ENCODE results near the gene DUSP8. TPM values are rescaled to one million over a fixed set of nuclear protein-coding genes. Genes with fewer than 3 reads are reported as not detected.
A peak's percentile ranks its signal among the peaks of the same experiment; 100 is the strongest.

DUSP8 gene
- total RNA-seq, 1 experiment from 2014 or later = 4.4 TPM

GRCh38 chr11:1547467-1548098 is 24.5 kb downstream of the DUSP8 start:
- no peak overlapping the region for H3K56ac ChIP-seq (ENCODE audit: insufficient read length, low read depth, low read length)
- H3K36me3 Mint-ChIP-seq (ENCODE audit: insufficient read depth in 1 of 3, low read depth in 3 of 3) = no peaks in the 10 kb centered on the region
- H2BK5ac ChIP-seq (ENCODE audit: insufficient read length, low read length) = no peak overlapping the region
- no peak overlapping the region for H2BK120ac ChIP-seq (ENCODE audit: low read depth, low read length, poor library complexity, severe bottlenecking)
- H3K79me1 ChIP-seq (ENCODE audit: insufficient read depth, low read depth, low read length, poor library complexity, severe bottlenecking) = no peaks in the 10 kb centered on the region
- H2BK15ac ChIP-seq (ENCODE audit: low read depth, low read length) = no peak overlapping the region
- H3T11ph ChIP-seq (ENCODE audit: low read length) = no peak overlapping the region
- no peaks in the 10 kb centered on the region for H3K4me1 ChIP-seq (ENCODE audit: insufficient read depth, low read length)
- no peak for TF ChIP-seq CTCF (conservative IDR thresholded peaks at IDR 0.05)
- H3K4me2 ChIP-seq (ENCODE audit: insufficient read depth, insufficient read length, low read length) = peak overlapping the region; percentile 42
- no peaks in the 10 kb centered on the region for H3K9me3 ChIP-seq (ENCODE audit: control insufficient read depth, low read depth, low read length)
- peaks cover 17% of the 10 kb centered on the region for H3K23me2 ChIP-seq (ENCODE audit: insufficient read length, low read depth, low read length, poor library complexity, severe bottlenecking)
- H2BK20ac ChIP-seq (ENCODE audit: low read depth, low read length, poor library complexity, severe bottlenecking) = no peak overlapping the region
- peaks cover 8% of the 10 kb centered on the region; the same call in 1 of the 2 replicates for H3K27me3 ChIP-seq (ENCODE audit: insufficient read depth, low read length)
- H3K4me3 Mint-ChIP-seq = peak overlapping the region; percentile 44 to 73
- no peak overlapping the region for H4K91ac ChIP-seq (ENCODE audit: insufficient read length, low read depth, low read length)
- H3K79me2 ChIP-seq (ENCODE audit: insufficient read depth, low read length) = no peaks in the 10 kb centered on the region
- no peak overlapping the region for H2BK12ac ChIP-seq (ENCODE audit: insufficient read length, low read depth, low read length)
- no peak overlapping the region for H2AK5ac ChIP-seq (ENCODE audit: insufficient read length, low read length)
- peaks cover 70% of the 10 kb centered on the region for H3K27me3 Mint-ChIP-seq (ENCODE audit: low read depth)
- H3K27ac ChIP-seq (ENCODE audit: insufficient read length, low read depth, low read length) = no peak overlapping the region
- no peak overlapping the region for H4K8ac ChIP-seq (replicated peaks; ENCODE audit: insufficient read length, low read depth, low read length)
- no peaks in the 10 kb centered on the region for H3K9me3 Mint-ChIP-seq
- no peak overlapping the region for H3K18ac ChIP-seq (ENCODE audit: insufficient read length, low read depth, low read length)
- DNase-seq = no peak
- H4K20me1 ChIP-seq (ENCODE audit: control insufficient read depth, insufficient read depth, insufficient read length) = no peaks in the 10 kb centered on the region
- H3K14ac ChIP-seq (ENCODE audit: insufficient read depth, low read length) = no peak overlapping the region
- H3K23ac ChIP-seq (ENCODE audit: insufficient read length, low read depth, low read length) = no peak overlapping the region
- H3K27ac Mint-ChIP-seq = no peak overlapping the region
- H3K9ac ChIP-seq (ENCODE audit: extremely low read depth, insufficient read length, low read length) = no peak overlapping the region
- no peak overlapping the region for H3K4ac ChIP-seq (ENCODE audit: low read depth, low read length)
- H3K4me1 Mint-ChIP-seq = peaks cover 6 to 24% of the 10 kb centered on the region in 2 experiments; a peak in 3 of 4 replicates
- H4K5ac ChIP-seq (ENCODE audit: insufficient read length, low read depth, low read length) = no peak overlapping the region
- H2AFZ ChIP-seq (ENCODE audit: low read length) = no peak overlapping the region
- WGBS (ENCODE audit: extremely low coverage, insufficient read length, low lambda C conversion rate) = no CpG with 5 or more reads among the region's 33 CpGs
